K562 (cell line): ENCODE measurements around the gene LRRC4C. TPM values are rescaled to one million over a fixed set of nuclear protein-coding genes. Genes with fewer than 3 reads are reported as not detected.

Experiments
- ATAC-seq: fragments of 200-7000 bp; cut with Tn5 transposase; 3 replicates; pipeline ENCODE4 v1.9.1; 2020; ENCODE audit warnings: moderate library complexity
- BruUV-seq: library from RNA; stranded (reverse); fragments of 400-500 nt; replicated peaks from 2 replicates; lab custom pipeline; 2021; lab: Mats Ljungman, UMichigan
- CTCF ChIA-PET: fragments of 300-600 bp; formaldehyde crosslinking; extraction: SDS; loops from one replicate; lab custom pipeline; 2021; ENCODE audit warnings: low intra/inter-chr PET ratio; lab: Yijun Ruan, JAX
- POLR2A ChIA-PET: fragments of 300-600, 350-650 bp; sonication (Branson Sonifier 250); formaldehyde crosslinking; extraction: SDS; loops from one replicate; lab custom pipeline; 2021; ENCODE audit warnings: antibody characterized with exemption, inconsistent platforms; lab: Yijun Ruan, JAX
- DNase-seq, 4 experiments: peaks; one replicate each; pipeline versions ENCODE4 v3.0.0 to v3.0.0-alpha.2; 2011 to 2018; ENCODE audit warnings: low spot score in 3 of 4, mixed read lengths in 3 of 4; ENCODE audit errors: extremely low read depth in 1 of 4
- FAIRE-seq: peaks from 2 replicates; lab custom pipeline; 2011; peaks lifted over from hg19 to GRCh38; lab: Jason Lieb, UNC
- H2AFZ ChIP-seq: 2 replicates; pipeline ENCODE4 v1.6.0; 2011; ENCODE audit warnings: low read depth, low read length, control low read depth, inconsistent platforms
- H3K27ac ChIP-seq: fragments of 200-600 bp; 3 replicates; pipeline ENCODE4 v1.8.0; 2011; ENCODE audit warnings: low read depth, mild to moderate bottlenecking, control low read depth, inconsistent platforms, low read length, moderate library complexity, mixed read lengths; ENCODE audit errors: extremely low read depth
- H3K27me3 ChIP-seq, 2 experiments: fragments of 300-600 bp in 1 of 2; 2 replicates in 1 of 2; 3 replicates in 1 of 2; pipeline versions ENCODE4 v1.6.0 to v1.8.0; 2011; ENCODE audit warnings: inconsistent platforms in 2 of 2, low read length in 2 of 2, mild to moderate bottlenecking in 1 of 2, mixed read lengths in 1 of 2, moderate library complexity in 1 of 2; ENCODE audit not compliant: control insufficient read depth in 2 of 2, insufficient read depth in 2 of 2
- H3K36me3 ChIP-seq: fragments of 300-600 bp; 3 replicates; pipeline ENCODE4 v1.8.0; 2011; ENCODE audit warnings: mild to moderate bottlenecking, low read length, inconsistent platforms; ENCODE audit not compliant: control insufficient read depth, insufficient read depth
- H3K4me1 ChIP-seq, 2 experiments: fragments of 200-600 bp in 1 of 2; replicated peaks in 1 of 2; 2 replicates in 1 of 2; 3 replicates in 1 of 2; pipeline versions ENCODE4 v1.5.1 to v1.8.0; 2011; ENCODE audit warnings: inconsistent platforms in 2 of 2, low read length in 2 of 2, mild to moderate bottlenecking in 1 of 2, mixed read lengths in 1 of 2, moderate library complexity in 1 of 2; ENCODE audit not compliant: control insufficient read depth in 2 of 2, insufficient read depth in 2 of 2
- H3K4me2 ChIP-seq: 2 replicates; pipeline ENCODE4 v1.6.1; 2011; ENCODE audit warnings: low read length, control low read depth, inconsistent platforms, mixed read lengths; ENCODE audit not compliant: insufficient read depth
- H3K4me3 ChIP-seq: fragments of 200-600 bp; sonication (generic), shearing (Covaris generic); 2 replicates; pipeline ENCODE4 v1.5.1; 2016; ENCODE audit warnings: control low read depth, inconsistent platforms
- H3K79me2 ChIP-seq: fragments of 200-600 bp; 3 replicates; pipeline ENCODE4 v1.8.0; 2011; ENCODE audit warnings: low read length, inconsistent platforms; ENCODE audit not compliant: control insufficient read depth, insufficient read depth
- H3K9ac ChIP-seq, 2 experiments: 2 replicates each; pipeline versions ENCODE4 v1.6.0 to v1.6.1; 2011; ENCODE audit warnings: low read depth in 2 of 2, low read length in 2 of 2, control low read depth in 1 of 2, inconsistent platforms in 1 of 2, mild to moderate bottlenecking in 1 of 2, mixed read lengths in 1 of 2; ENCODE audit not compliant: insufficient read depth in 1 of 2
- H3K9me1 ChIP-seq: one replicate; pipeline ENCODE4 v1.6.0; 2011; ENCODE audit warnings: inconsistent platforms, mild to moderate bottlenecking, low read length, moderate library complexity; ENCODE audit not compliant: control insufficient read depth, insufficient read depth
- H3K9me3 ChIP-seq: replicated peaks from 2 replicates; pipeline ENCODE4 v1.5.1; 2011; ENCODE audit warnings: low read depth, low read length, inconsistent platforms; ENCODE audit not compliant: control insufficient read depth, insufficient read depth
- H4K20me1 ChIP-seq: replicated peaks from 2 replicates; pipeline ENCODE4 v1.6.1; 2011; ENCODE audit warnings: low read length, inconsistent platforms, mixed read lengths; ENCODE audit not compliant: control insufficient read depth, insufficient read depth
- CTCF ChIP-seq, 3 experiments: IDR thresholded peaks in 2 of 3; conservative IDR thresholded peaks in 1 of 3; 2 replicates each; pipeline ENCODE4 v1.5.1; 2011 to 2012; ENCODE audit warnings: low read length in 3 of 3, mild to moderate bottlenecking in 3 of 3, control low read depth in 2 of 3, improper control_type of control experiment in 1 of 3, inconsistent platforms in 1 of 3, low read depth in 1 of 3, mixed read lengths in 1 of 3, moderate library complexity in 1 of 3; ENCODE audit not compliant: insufficient read depth in 2 of 3
- RAD21 ChIP-seq, 2 experiments: fragments of 250-450 bp in 1 of 2; fragments of 450-650 bp in 1 of 2; sonication (Bioruptor Pico) in 1 of 2; formaldehyde crosslinking in 1 of 2; IDR thresholded peaks in 1 of 2; conservative IDR thresholded peaks in 1 of 2; 2 replicates each; pipeline versions ENCODE4 v1.4.0 to v1.8.0; 2020 to 2022; ENCODE audit warnings: mild to moderate bottlenecking in 2 of 2, moderate library complexity in 1 of 2
- REST ChIP-seq, 2 experiments: fragments of 450-650 bp; formaldehyde crosslinking in 1 of 2; IDR thresholded peaks; 2 replicates each; pipeline versions ENCODE4 v1.4.0 to v1.6.1; 2014 to 2020; ENCODE audit warnings: mild to moderate bottlenecking in 2 of 2, borderline replicate concordance in 1 of 2, low read depth in 1 of 2
- RNF219 ChIP-seq: fragments of 250-450 bp; sonication (Bioruptor Pico); IDR thresholded peaks from 2 replicates; pipeline ENCODE4 v1.5.0; 2022; ENCODE audit warnings: mild to moderate bottlenecking
- WGBS: fragments of 100-300 bp; shearing (Covaris generic); methylation state at CpG from one replicate; pipeline ENCODE4 v1.1.6; 2016; ENCODE audit warnings: low coverage, mixed read lengths; ENCODE audit not compliant: insufficient coverage; ENCODE audit errors: missing lambda C conversion rate; 5-methylcytosine and 5-hydroxymethylcytosine counted together
- in situ Hi-C: fragments of 300-500 bp; cut with MboI; formaldehyde crosslinking; loops from 4 replicates; pipeline ENCODE4 v1.15.0; 2018; ENCODE audit warnings: inconsistent platforms, mixed read lengths
- intact Hi-C: fragments of 100-400 bp; cut with micrococcal nuclease; formaldehyde crosslinking; loops from 2 replicates; pipeline ENCODE4 v1.14.2; 2022
- polyA plus RNA-seq, 8 experiments: library from polyadenylated mRNA; depleted of rRNA in 4 of 8; stranded (reverse) in 5 of 8; unstranded in 3 of 8; fragments of >200 nt; fragmentation: Nextera tagmentation in 2 of 8; fragmentation: Illumina TruSeq in 1 of 8; extraction: Ambion mirVana in 2 of 8; extraction: Trizol in 1 of 8; gene quantifications; 2 replicates each; pipeline versions ENCODE4 v1.2.1 to v1.2.3, GENCODE V29; 2011 to 2014; ENCODE audit warnings: inconsistent platforms in 1 of 8, missing spikeins in 1 of 8
- total RNA-seq, 7 experiments: library from RNA; depleted of rRNA in 6 of 7; stranded (reverse); fragments of >200 nt in 6 of 7; fragmentation: Illumina TruSeq in 2 of 7; extraction: Trizol in 2 of 7; gene quantifications; 2 replicates each; pipeline versions ENCODE4 v1.2.1 to v1.2.3, GENCODE V29; 2011 to 2021; ENCODE audit warnings: low replicate concordance in 1 of 7

LRRC4C gene
- total and polyA plus RNA-seq, 9 of the 15 experiments (the other 6 are each of a cell fraction or from before 2014, with no cell fraction given) = not detected

DNA sequence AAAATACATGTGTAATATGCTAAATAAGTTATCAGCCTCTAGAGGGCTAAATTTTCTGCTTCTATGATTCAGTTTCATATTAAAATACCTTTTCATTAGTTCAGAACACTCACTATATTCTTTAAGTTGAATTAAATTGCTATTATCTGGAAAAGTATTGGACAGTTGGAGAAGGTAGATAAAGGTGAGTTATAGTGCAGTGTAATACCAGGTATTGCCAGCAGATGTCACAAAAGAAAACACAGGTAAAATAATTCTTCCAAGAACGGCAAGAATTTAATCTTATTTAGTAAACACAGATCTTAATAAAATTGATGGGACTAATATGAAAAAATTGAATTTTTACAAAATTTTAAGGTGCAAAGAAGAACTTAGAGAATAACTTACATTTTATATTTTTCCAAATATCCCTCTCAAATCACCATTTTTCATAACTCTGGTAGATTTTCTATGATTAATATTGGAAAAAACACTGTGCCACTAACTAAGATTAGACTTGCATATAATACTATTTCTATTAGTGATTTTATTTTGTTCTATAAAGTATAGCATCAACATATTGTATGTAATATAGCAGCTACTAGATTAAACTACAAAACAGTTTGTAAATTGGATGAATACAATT, 1.7 kb upstream of the LRRC4C start:
- H3K9me1 ChIP-seq = no peaks in the 10 kb centered on the region
- H4K20me1 ChIP-seq = no peaks in the 10 kb centered on the region
- no peak for FAIRE-seq
- peak; percentile 4 to 14 (median 10) for DNase-seq
- H3K79me2 ChIP-seq = no peaks in the 10 kb centered on the region
- POLR2A ChIA-PET = interaction anchor here (0.6 kb wide), 1 partner anchor 40 kb away, joined by 3 read pairs; no protein-coding TSS in a partner anchor
- no peak overlapping the region for H3K9ac ChIP-seq
- H3K9me3 ChIP-seq = no peaks in the 10 kb centered on the region
- no peak overlapping the region for H3K4me2 ChIP-seq
- intact Hi-C loops = loop anchor here (5.0 kb wide), 1 partner anchor 1821 kb away; no protein-coding TSS in a partner anchor
- H3K27ac ChIP-seq = no peak overlapping the region
- TF ChIP-seq RNF219 (CRISPR knock-in tag) = no peak
- 0 out of 2 replicates have a peak, but pooled peaks have one; percentile 19 for TF ChIP-seq REST (IDR thresholded peaks at IDR 0.05; ENCODE audit: borderline replicate concordance)
- TF ChIP-seq REST (CRISPR knock-in tag; IDR thresholded peaks at IDR 0.05; ENCODE audit: low read depth) = no peak
- TF ChIP-seq RAD21 (CRISPR knock-in tag; conservative IDR thresholded peaks at IDR 0.05 in 1 of 2, IDR thresholded peaks at IDR 0.05 in 1 of 2) = peak; percentile 33 to 57; a peak in 3 of 4 replicates
- peak in 1 of 3 experiments; percentile 46; a peak in 2 of 6 replicates for TF ChIP-seq CTCF (IDR thresholded peaks at IDR 0.05 in 2 of 3, conservative IDR thresholded peaks at IDR 0.05 in 1 of 3; ENCODE audit: insufficient read depth in 2 of 3, low read depth in 1 of 3, low read length in 3 of 3)
- CTCF ChIA-PET = interaction anchor here (0.8 kb wide), 1 partner anchor 1064 kb away, joined by 3 read pairs; no protein-coding TSS in a partner anchor
- H3K36me3 ChIP-seq = no peaks in the 10 kb centered on the region
- in situ Hi-C loops = loop anchor here (25.0 kb wide), 1 partner anchor 1826 kb away; no protein-coding TSS in a partner anchor
- no peaks in the 10 kb centered on the region for H3K27me3 ChIP-seq
- no TSS peak for BruUV-seq
- WGBS = 19% methylated on average over 1 of the region's 1 CpG
- no peaks in the 10 kb centered on the region for H3K4me1 ChIP-seq
- no peak for ATAC-seq
- H3K4me3 ChIP-seq = no peak overlapping the region
- no peak overlapping the region for H2AFZ ChIP-seq
